Measurements from ENCODE around the gene ARSG. TPM values are rescaled to one million over a fixed set of nuclear protein-coding genes. Genes with fewer than 3 reads are reported as not detected.
A peak's percentile ranks its signal among the peaks of the same experiment; 100 is the strongest.

Gene ARSG
- total and polyA plus RNA-seq, 2 of the 13 experiments (the other 11 are each of a cell fraction or from before 2014, with no cell fraction given), result 3.7 to 15.2 TPM

- TF ChIP-seq CAMTA2 (CRISPR knock-in tag; IDR thresholded peaks at IDR 0.05; ENCODE audit: borderline replicate concordance), result no peak; the same call in 1 of the 2 replicates
- TF ChIP-seq MED8 (CRISPR knock-in tag; IDR thresholded peaks at IDR 0.05; ENCODE audit: insufficient replicate concordance), result no peak
- TF ChIP-seq RBFOX2 (IDR thresholded peaks at IDR 0.05; ENCODE audit: low read depth, low read length), result peak; percentile 74
- no peak for TF ChIP-seq CCDC6 (CRISPR knock-in tag; IDR thresholded peaks at IDR 0.05)
- TF ChIP-seq NR2F1 (CRISPR knock-in tag; IDR thresholded peaks at IDR 0.05), result no peak
- TF ChIP-seq ZNF678 (CRISPR knock-in tag; IDR thresholded peaks at IDR 0.05), result no peak
- TF ChIP-seq ZNF572 (CRISPR knock-in tag; IDR thresholded peaks at IDR 0.05), result no peak
- no peak for TF ChIP-seq PAX8 (CRISPR knock-in tag; IDR thresholded peaks at IDR 0.05; ENCODE audit: borderline replicate concordance)
- TF ChIP-seq ZNF33A (CRISPR knock-in tag; IDR thresholded peaks at IDR 0.05; ENCODE audit: borderline replicate concordance), result no peak
- TF ChIP-seq ZNF276 (CRISPR knock-in tag; IDR thresholded peaks at IDR 0.05; ENCODE audit: low read depth), result no peak
- TF ChIP-seq RNF2 (conservative IDR thresholded peaks at IDR 0.05; ENCODE audit: low read depth), result no peak
- TF ChIP-seq NFE2L1 (CRISPR knock-in tag; IDR thresholded peaks at IDR 0.05; ENCODE audit: borderline replicate concordance), result no peak
- TF ChIP-seq NFYC (CRISPR knock-in tag; IDR thresholded peaks at IDR 0.05), result no peak
- no peak for TF ChIP-seq HNRNPLL (IDR thresholded peaks at IDR 0.05; ENCODE audit: low read depth, low read length, poor library complexity, severe bottlenecking)
- TF ChIP-seq ZC3H13 (CRISPR knock-in tag; IDR thresholded peaks at IDR 0.05), result no peak
- TF ChIP-seq ZNF841 (CRISPR knock-in tag; IDR thresholded peaks at IDR 0.05; ENCODE audit: borderline replicate concordance), result no peak
- TF ChIP-seq ZNF350 (CRISPR knock-in tag; IDR thresholded peaks at IDR 0.05; ENCODE audit: borderline replicate concordance, low read depth), result no peak
- TF ChIP-seq ZNF614 (CRISPR knock-in tag; IDR thresholded peaks at IDR 0.05; ENCODE audit: borderline replicate concordance), result no peak
- TF ChIP-seq, protein P1, sequence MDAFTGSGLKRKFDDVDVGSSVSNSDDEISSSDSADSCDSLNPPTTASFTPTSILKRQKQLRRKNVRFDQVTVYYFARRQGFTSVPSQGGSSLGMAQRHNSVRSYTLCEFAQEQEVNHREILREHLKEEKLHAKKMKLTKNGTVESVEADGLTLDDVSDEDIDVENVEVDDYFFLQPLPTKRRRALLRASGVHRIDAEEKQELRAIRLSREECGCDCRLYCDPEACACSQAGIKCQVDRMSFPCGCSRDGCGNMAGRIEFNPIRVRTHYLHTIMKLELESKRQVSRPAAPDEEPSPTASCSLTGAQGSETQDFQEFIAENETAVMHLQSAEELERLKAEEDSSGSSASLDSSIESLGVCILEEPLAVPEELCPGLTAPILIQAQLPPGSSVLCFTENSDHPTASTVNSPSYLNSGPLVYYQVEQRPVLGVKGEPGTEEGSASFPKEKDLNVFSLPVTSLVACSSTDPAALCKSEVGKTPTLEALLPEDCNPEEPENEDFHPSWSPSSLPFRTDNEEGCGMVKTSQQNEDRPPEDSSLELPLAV (CRISPR knock-in tag; conservative IDR thresholded peaks at IDR 0.05; ENCODE audit: low read depth), result no peak
- 0 out of 2 replicates have a peak, but pooled peaks have one; percentile 46 for TF ChIP-seq ZNF768 (CRISPR knock-in tag; IDR thresholded peaks at IDR 0.05)
- TF ChIP-seq ZMYM2 (CRISPR knock-in tag; IDR thresholded peaks at IDR 0.05), result no peak
- no peak for TF ChIP-seq MIER3 (CRISPR knock-in tag; IDR thresholded peaks at IDR 0.05; ENCODE audit: borderline replicate concordance)
- TF ChIP-seq EED (CRISPR knock-in tag; IDR thresholded peaks at IDR 0.05), result 0 out of 2 replicates have a peak, but pooled peaks have one; percentile 18
- TF ChIP-seq MAF1 (CRISPR knock-in tag; IDR thresholded peaks at IDR 0.05; ENCODE audit: borderline replicate concordance), result no peak
- TF ChIP-seq ZNF510 (CRISPR knock-in tag; IDR thresholded peaks at IDR 0.05; ENCODE audit: low read depth), result no peak
- TF ChIP-seq E2F1 (CRISPR knock-in tag; IDR thresholded peaks at IDR 0.05), result no peak
- TF ChIP-seq ZNF550 (CRISPR knock-in tag; IDR thresholded peaks at IDR 0.05; ENCODE audit: borderline replicate concordance), result 0 out of 2 replicates have a peak, but pooled peaks have one; percentile 8
- no peak for TF ChIP-seq ZNF264 (CRISPR knock-in tag; IDR thresholded peaks at IDR 0.05)
- TF ChIP-seq ZNF501 (CRISPR knock-in tag; IDR thresholded peaks at IDR 0.05), result no peak
Measured at GRCh38 chr17:68457168-68457538, 165.9 kb downstream of the ARSG start, which contains the start of gene WIPI1 (continued).
